Stomach (tissue), 4 donors: ENCODE measurements around the gene TRAPPC6A.
A peak's percentile ranks its signal among the peaks of the same experiment; 100 is the strongest.

ENCODE experiments used
- POLR2AphosphoS5 ChIP-seq, 3 donors: sonication (generic); formaldehyde crosslinking; IDR thresholded peaks; one replicate each; pipeline ENCODE4 v1.6.1; 2016; ENCODE audit warnings: antibody characterized with exemption in 3 of 3
- TF ChIP-seq, protein P1 (sequence below), 7 experiments: fragments of 450-650 bp in 4 of 7; fragments of 200-600 bp in 3 of 7; sonication (generic) in 3 of 7; IDR thresholded peaks; one replicate each; pipeline ENCODE4 v1.5.1; 2016 to 2019; ENCODE audit warnings: antibody characterized with exemption in 7 of 7, control low read depth in 2 of 7, mild to moderate bottlenecking in 1 of 7

DNA sequence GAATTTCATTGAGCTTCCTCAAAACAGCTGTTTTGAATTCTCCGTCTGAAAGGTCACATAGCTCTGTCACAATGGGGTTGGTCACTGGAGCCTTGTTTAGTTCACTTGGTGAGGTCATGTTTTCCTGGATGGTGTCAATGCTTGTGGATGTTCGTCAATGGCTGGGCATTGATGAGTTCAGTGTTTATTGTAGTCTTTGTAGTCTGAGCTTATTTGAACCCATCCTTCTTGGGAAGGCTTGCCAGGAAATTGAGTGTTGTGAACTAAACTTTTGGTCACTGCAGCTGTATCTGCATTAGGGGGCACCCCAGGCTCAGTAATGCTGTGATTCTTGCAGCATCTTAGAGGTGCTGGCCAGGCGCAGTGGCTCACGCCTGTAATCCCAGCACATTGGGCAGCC lies 22.5 kb upstream of the TRAPPC6A start:
- TF ChIP-seq POLR2AphosphoS5 (IDR thresholded peaks at IDR 0.05), result no peak
- TF ChIP-seq, protein P1, sequence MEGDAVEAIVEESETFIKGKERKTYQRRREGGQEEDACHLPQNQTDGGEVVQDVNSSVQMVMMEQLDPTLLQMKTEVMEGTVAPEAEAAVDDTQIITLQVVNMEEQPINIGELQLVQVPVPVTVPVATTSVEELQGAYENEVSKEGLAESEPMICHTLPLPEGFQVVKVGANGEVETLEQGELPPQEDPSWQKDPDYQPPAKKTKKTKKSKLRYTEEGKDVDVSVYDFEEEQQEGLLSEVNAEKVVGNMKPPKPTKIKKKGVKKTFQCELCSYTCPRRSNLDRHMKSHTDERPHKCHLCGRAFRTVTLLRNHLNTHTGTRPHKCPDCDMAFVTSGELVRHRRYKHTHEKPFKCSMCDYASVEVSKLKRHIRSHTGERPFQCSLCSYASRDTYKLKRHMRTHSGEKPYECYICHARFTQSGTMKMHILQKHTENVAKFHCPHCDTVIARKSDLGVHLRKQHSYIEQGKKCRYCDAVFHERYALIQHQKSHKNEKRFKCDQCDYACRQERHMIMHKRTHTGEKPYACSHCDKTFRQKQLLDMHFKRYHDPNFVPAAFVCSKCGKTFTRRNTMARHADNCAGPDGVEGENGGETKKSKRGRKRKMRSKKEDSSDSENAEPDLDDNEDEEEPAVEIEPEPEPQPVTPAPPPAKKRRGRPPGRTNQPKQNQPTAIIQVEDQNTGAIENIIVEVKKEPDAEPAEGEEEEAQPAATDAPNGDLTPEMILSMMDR (IDR thresholded peaks at IDR 0.05), result peak in 2 of 7 experiments; percentile 16 to 38
